Panc1 (cell line): ENCODE measurements around the gene PRKCQ. TPM values are rescaled to one million over a fixed set of nuclear protein-coding genes. Genes with fewer than 3 reads are reported as not detected.

Experiments
- ATAC-seq: fragments of 200-7000 bp; cut with Tn5 transposase; 2 replicates; pipeline ENCODE4 v1.9.1; 2020; ENCODE audit warnings: mild to moderate bottlenecking, moderate library complexity
- BruUV-seq: library from RNA; stranded (reverse); fragments of 400-500 nt; replicated peaks from 2 replicates; lab custom pipeline; 2021; lab: Mats Ljungman, UMichigan
- CTCF ChIA-PET: fragments of 300-600 bp; sonication (Branson Sonifier 250); formaldehyde crosslinking; loops from one replicate; lab custom pipeline; 2022; ENCODE audit warnings: antibody characterized with exemption; lab: Charles Lee
- POLR2A ChIA-PET: fragments of 300-600 bp; sonication (Branson Sonifier 250); formaldehyde crosslinking; loops from one replicate; lab custom pipeline; 2022; ENCODE audit warnings: antibody characterized with exemption; lab: Charles Lee
- DNase-seq: peaks from one replicate; pipeline ENCODE4 v3.0.0-alpha.2; 2010; ENCODE audit warnings: low read depth, low spot score
- H3K27ac ChIP-seq: 2 replicates; pipeline ENCODE4 v1.5.1; 2011; ENCODE audit warnings: mild to moderate bottlenecking, low read length, inconsistent platforms
- H3K27me3 ChIP-seq: fragments of 200-500 bp; sonication (Bioruptor generic); 2 replicates; pipeline ENCODE4 v1.6.0; 2014; ENCODE audit warnings: low read length, inconsistent platforms; ENCODE audit not compliant: control insufficient read depth, insufficient read depth
- H3K36me3 ChIP-seq: fragments of 200-500 bp; sonication (Bioruptor generic); 2 replicates; pipeline ENCODE4 v1.5.1; 2014; ENCODE audit warnings: inconsistent platforms, mild to moderate bottlenecking, low read length, moderate library complexity; ENCODE audit not compliant: control insufficient read depth, insufficient read depth
- H3K4me1 ChIP-seq: 2 replicates; pipeline ENCODE4 v1.5.1; 2011; ENCODE audit warnings: inconsistent platforms, mild to moderate bottlenecking, low read length, moderate library complexity; ENCODE audit not compliant: control insufficient read depth, insufficient read depth
- H3K4me3 ChIP-seq, 2 experiments: 2 replicates each; pipeline ENCODE4 v1.5.1; 2011 to 2012; ENCODE audit warnings: low read depth in 2 of 2, low read length in 2 of 2, mild to moderate bottlenecking in 2 of 2, inconsistent platforms in 1 of 2, moderate library complexity in 1 of 2
- H3K9me3 ChIP-seq: fragments of 200-500 bp; sonication (Bioruptor generic); 2 replicates; pipeline ENCODE4 v1.5.1; 2014; ENCODE audit warnings: low read depth, mild to moderate bottlenecking, inconsistent platforms, low read length, moderate library complexity; ENCODE audit not compliant: control insufficient read depth, insufficient read depth
- POLR2AphosphoS5 ChIP-seq: IDR thresholded peaks from 2 replicates; pipeline ENCODE4 v1.6.1; 2012; ENCODE audit warnings: mild to moderate bottlenecking, low read depth, low read length, moderate library complexity
- SIN3A ChIP-seq: IDR thresholded peaks from 2 replicates; pipeline ENCODE4 v1.6.1; 2012; ENCODE audit warnings: low read depth, mild to moderate bottlenecking, low read length, moderate library complexity, borderline replicate concordance; ENCODE audit not compliant: insufficient read depth
- TCF7L2 ChIP-seq: IDR thresholded peaks from 2 replicates; pipeline ENCODE4 v1.6.1; 2011; ENCODE audit warnings: mild to moderate bottlenecking, low read depth, low read length, inconsistent platforms
- in situ Hi-C: cut with HindIII; loops from 2 replicates; pipeline ENCODE4 v1.10.0; 2016; ENCODE audit warnings: low sequenced_read_pairs, low pct_unique_long_range_greater_than_20kb
- intact Hi-C: fragments of 100-400 bp; cut with micrococcal nuclease; formaldehyde crosslinking; loops from one replicate; pipeline ENCODE4 v1.10.0; 2022; ENCODE audit not compliant: unreplicated experiment
- total RNA-seq: library from RNA; stranded (reverse); gene quantifications from one replicate; pipeline ENCODE4 v1.2.1, GENCODE V29; 2021; ENCODE audit not compliant: unreplicated experiment
- TF ChIP-seq, protein P1 (sequence below), 2 experiments: IDR thresholded peaks; 2 replicates each; pipeline ENCODE4 v1.6.1; 2011 to 2012; ENCODE audit warnings: low read depth in 2 of 2, control low read depth in 1 of 2, low read length in 1 of 2, mild to moderate bottlenecking in 1 of 2, moderate library complexity in 1 of 2; ENCODE audit not compliant: insufficient read depth in 1 of 2
- TF ChIP-seq, protein P2 (sequence below): fragments of 450-650 bp; IDR thresholded peaks from 2 replicates; pipeline ENCODE4 v1.5.1; 2017; ENCODE audit warnings: mild to moderate bottlenecking

Gene PRKCQ
- total RNA-seq, 1 experiment from 2014 or later, result 0.23 TPM

DNA sequence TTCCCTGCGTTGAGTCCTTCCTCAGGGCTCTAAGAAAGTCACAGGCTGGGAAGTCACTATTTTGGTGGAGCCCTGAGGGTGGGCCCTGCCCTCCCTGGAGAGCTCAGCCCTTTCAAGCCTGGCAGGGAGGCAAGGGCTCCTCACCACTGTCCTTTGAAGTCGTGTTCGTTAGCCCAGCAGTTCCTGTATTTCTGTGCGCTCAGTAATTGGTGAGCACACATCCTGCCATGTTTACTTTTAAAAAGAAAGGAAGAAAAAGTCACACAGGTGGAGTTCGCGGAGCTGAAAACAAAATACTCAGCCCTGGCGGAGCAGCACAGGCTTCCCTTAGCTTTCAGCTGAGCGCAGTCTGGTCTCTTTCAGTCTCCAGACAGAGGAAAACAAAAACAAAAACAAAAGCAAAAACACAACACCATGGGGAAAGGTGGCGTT, 37.1 kb downstream of the PRKCQ start:
- Histone ChIP-seq H3K27me3 (no peaks in the 10 kb centered on the region; the same call in 1 of the 2 replicates), H3K9me3 (no peaks in the 10 kb centered on the region), H3K27ac (no peak overlapping the region), H3K4me1 (no peaks in the 10 kb centered on the region), H3K4me3 (no peak overlapping the region), H3K36me3 (no peaks in the 10 kb centered on the region)
- TF ChIP-seq POLR2AphosphoS5 (no peak), TCF7L2 (no peak)
- no peak for DNase-seq
- POLR2A ChIA-PET, result no interaction called here
- no TSS peak for BruUV-seq
- in situ Hi-C loops (no loop called here), intact Hi-C loops (no loop called here)
- CTCF ChIA-PET, result no interaction called here
- no peak for ATAC-seq

- no peak overlapping the region for H3K4me3 ChIP-seq
- no peaks in the 10 kb centered on the region for H3K4me1 ChIP-seq
- ATAC-seq, result no peak
- no peak for DNase-seq
- no peaks in the 10 kb centered on the region for H3K9me3 ChIP-seq
- ChIA-PET POLR2A (no interaction called here), CTCF (no interaction called here)
- no peak overlapping the region for H3K27ac ChIP-seq
- TF ChIP-seq, protein P1, sequence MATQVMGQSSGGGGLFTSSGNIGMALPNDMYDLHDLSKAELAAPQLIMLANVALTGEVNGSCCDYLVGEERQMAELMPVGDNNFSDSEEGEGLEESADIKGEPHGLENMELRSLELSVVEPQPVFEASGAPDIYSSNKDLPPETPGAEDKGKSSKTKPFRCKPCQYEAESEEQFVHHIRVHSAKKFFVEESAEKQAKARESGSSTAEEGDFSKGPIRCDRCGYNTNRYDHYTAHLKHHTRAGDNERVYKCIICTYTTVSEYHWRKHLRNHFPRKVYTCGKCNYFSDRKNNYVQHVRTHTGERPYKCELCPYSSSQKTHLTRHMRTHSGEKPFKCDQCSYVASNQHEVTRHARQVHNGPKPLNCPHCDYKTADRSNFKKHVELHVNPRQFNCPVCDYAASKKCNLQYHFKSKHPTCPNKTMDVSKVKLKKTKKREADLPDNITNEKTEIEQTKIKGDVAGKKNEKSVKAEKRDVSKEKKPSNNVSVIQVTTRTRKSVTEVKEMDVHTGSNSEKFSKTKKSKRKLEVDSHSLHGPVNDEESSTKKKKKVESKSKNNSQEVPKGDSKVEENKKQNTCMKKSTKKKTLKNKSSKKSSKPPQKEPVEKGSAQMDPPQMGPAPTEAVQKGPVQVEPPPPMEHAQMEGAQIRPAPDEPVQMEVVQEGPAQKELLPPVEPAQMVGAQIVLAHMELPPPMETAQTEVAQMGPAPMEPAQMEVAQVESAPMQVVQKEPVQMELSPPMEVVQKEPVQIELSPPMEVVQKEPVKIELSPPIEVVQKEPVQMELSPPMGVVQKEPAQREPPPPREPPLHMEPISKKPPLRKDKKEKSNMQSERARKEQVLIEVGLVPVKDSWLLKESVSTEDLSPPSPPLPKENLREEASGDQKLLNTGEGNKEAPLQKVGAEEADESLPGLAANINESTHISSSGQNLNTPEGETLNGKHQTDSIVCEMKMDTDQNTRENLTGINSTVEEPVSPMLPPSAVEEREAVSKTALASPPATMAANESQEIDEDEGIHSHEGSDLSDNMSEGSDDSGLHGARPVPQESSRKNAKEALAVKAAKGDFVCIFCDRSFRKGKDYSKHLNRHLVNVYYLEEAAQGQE (IDR thresholded peaks at IDR 0.05; ENCODE audit: insufficient read depth in 1 of 2, low read depth in 2 of 2, low read length in 1 of 2), result no peak
- no peak for TF ChIP-seq TCF7L2
- TF ChIP-seq SIN3A, result no peak
- no peak for TF ChIP-seq POLR2AphosphoS5
- TF ChIP-seq, protein P2, sequence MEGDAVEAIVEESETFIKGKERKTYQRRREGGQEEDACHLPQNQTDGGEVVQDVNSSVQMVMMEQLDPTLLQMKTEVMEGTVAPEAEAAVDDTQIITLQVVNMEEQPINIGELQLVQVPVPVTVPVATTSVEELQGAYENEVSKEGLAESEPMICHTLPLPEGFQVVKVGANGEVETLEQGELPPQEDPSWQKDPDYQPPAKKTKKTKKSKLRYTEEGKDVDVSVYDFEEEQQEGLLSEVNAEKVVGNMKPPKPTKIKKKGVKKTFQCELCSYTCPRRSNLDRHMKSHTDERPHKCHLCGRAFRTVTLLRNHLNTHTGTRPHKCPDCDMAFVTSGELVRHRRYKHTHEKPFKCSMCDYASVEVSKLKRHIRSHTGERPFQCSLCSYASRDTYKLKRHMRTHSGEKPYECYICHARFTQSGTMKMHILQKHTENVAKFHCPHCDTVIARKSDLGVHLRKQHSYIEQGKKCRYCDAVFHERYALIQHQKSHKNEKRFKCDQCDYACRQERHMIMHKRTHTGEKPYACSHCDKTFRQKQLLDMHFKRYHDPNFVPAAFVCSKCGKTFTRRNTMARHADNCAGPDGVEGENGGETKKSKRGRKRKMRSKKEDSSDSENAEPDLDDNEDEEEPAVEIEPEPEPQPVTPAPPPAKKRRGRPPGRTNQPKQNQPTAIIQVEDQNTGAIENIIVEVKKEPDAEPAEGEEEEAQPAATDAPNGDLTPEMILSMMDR, result no peak
- H3K36me3 ChIP-seq, result no peaks in the 10 kb centered on the region
- no TSS peak for BruUV-seq
- intact Hi-C loops (no loop called here), in situ Hi-C loops (no loop called here)
- H3K27me3 ChIP-seq, result peaks cover 2% of the 10 kb centered on the region
These were observed 40.2 kb downstream of the PRKCQ start for GRCh38 chr10:6539833-6540232.

DNA sequence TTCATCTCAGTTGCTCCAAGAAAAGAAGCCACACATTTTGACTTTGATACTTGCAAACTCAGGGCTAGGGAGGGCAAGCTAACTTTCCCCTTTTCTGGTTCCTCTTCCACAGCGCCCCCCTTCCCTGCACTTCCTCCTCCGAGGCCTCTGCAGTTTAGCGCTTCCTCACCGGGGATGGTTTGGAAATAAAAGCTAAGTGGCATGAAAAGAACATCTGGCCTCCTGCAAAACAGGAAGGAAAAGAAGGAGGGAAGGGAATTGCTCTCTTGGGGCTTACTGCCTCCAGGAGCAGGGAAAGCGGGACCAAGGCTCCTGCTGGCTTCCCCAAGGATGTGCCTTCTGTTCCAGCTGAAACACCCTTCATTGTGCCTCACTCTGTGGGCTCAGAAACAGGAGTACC, 42.3 kb downstream of the PRKCQ start:
- H3K4me3 ChIP-seq, result no peak overlapping the region
- no peaks in the 10 kb centered on the region for H3K36me3 ChIP-seq
- H3K9me3 ChIP-seq, result no peaks in the 10 kb centered on the region
- peaks cover 2% of the 10 kb centered on the region for H3K27me3 ChIP-seq
- CTCF ChIA-PET, result no interaction called here
- in situ Hi-C loops (no loop called here), intact Hi-C loops (no loop called here)
- no peak for DNase-seq
- BruUV-seq, result no TSS peak
- no peak for TF ChIP-seq TCF7L2
- TF ChIP-seq, protein P1 (IDR thresholded peaks at IDR 0.05; ENCODE audit: insufficient read depth in 1 of 2, low read depth in 2 of 2, low read length in 1 of 2), result no peak
- TF ChIP-seq POLR2AphosphoS5, result no peak
- TF ChIP-seq SIN3A, result no peak
- TF ChIP-seq, protein P2, result no peak
- ATAC-seq, result no peak
- H3K27ac ChIP-seq, result no peak overlapping the region
- H3K4me1 ChIP-seq, result no peaks in the 10 kb centered on the region
- POLR2A ChIA-PET, result no interaction called here
